Lower leg skin (tissue), 4 donors: ENCODE data around the gene EBF4. TPM values are rescaled to one million over a fixed set of nuclear protein-coding genes. Genes with fewer than 3 reads are reported as not detected.

Source experiments
- DNase-seq, 2 donors: peaks; one replicate each; pipeline ENCODE4 v3.0.0-alpha.2; 2019; ENCODE audit warnings: low spot score in 2 of 2
- H3K4me3 ChIP-seq: fragments of 200-600 bp; sonication (generic); 2 replicates; pipeline ENCODE4 v1.5.1; 2017; ENCODE audit warnings: mild to moderate bottlenecking, low read depth; ENCODE audit not compliant: poor library complexity, severe bottlenecking
- CTCF ChIP-seq, 3 donors: fragments of 450-650 bp; IDR thresholded peaks; one replicate each; pipeline ENCODE4 v1.5.1; 2016; ENCODE audit warnings: antibody characterized with exemption in 3 of 3, mild to moderate bottlenecking in 3 of 3, moderate library complexity in 2 of 3
- POLR2A ChIP-seq, 2 donors: fragments of 450-650 bp; IDR thresholded peaks; one replicate each; pipeline ENCODE4 v1.6.1; 2016 to 2017; ENCODE audit warnings: antibody characterized with exemption in 2 of 2, mild to moderate bottlenecking in 1 of 2, moderate library complexity in 1 of 2
- WGBS, 2 donors: methylation state at CpG; one replicate each; pipeline ENCODE4 v1.1.5; 2018; 5-methylcytosine and 5-hydroxymethylcytosine counted together
- intact Hi-C: fragments of 100-400 bp; cut with DNase I; formaldehyde crosslinking; loops from one replicate; pipeline ENCODE4 v1.15.0; 2023; ENCODE audit warnings: low total_unique reads
- total RNA-seq, 4 donors: library from RNA; depleted of rRNA; stranded (reverse); fragments of >200 nt; gene quantifications; one replicate each; pipeline ENCODE4 v1.1.0, GENCODE V29; 2016

The EBF4 gene
- total RNA-seq, 4 donors from 2014 or later, result 5.0 to 9.9 (median 7.7) TPM

- intact Hi-C loops, result no loop called here
- 9 to 20% methylated on average over 22 to 35 of the region's 47 CpGs for WGBS, 2 donors
- peak in 1 of 3 donors; percentile 29 for TF ChIP-seq CTCF (IDR thresholded peaks at IDR 0.05)
- no peak for TF ChIP-seq POLR2A (IDR thresholded peaks at IDR 0.05)
- DNase-seq, result peak in 1 of 2 donors; percentile 85
- no peak overlapping the region for H3K4me3 ChIP-seq
These were observed 60.2 kb downstream of the EBF4 start for GRCh38 chr20:2752567-2753460.

GRCh38 chr20:2753461-2754040 lies 61.0 kb downstream of the EBF4 start:
- TF ChIP-seq CTCF (IDR thresholded peaks at IDR 0.05) (no peak), POLR2A (IDR thresholded peaks at IDR 0.05) (no peak)
- 84 to 87% methylated on average over 4 to 6 of the region's 6 CpGs for WGBS, 2 donors
- intact Hi-C loops, result no loop called here
- peak in 1 of 2 donors; percentile 71 for DNase-seq
- H3K4me3 ChIP-seq, result no peak overlapping the region

- intact Hi-C loops, result no loop called here
- no peak for TF ChIP-seq POLR2A (IDR thresholded peaks at IDR 0.05)
- no peak for TF ChIP-seq CTCF (IDR thresholded peaks at IDR 0.05)
- WGBS, 2 donors, result 53 to 69% methylated on average over 2 of the region's 2 CpGs
- DNase-seq, result peak in 1 of 2 donors; percentile 61
- H3K4me3 ChIP-seq, result no peak overlapping the region
These were observed 61.8 kb downstream of the EBF4 start for GRCh38 chr20:2754424-2754823.

- 59 to 62% methylated on average over 17 to 18 of the region's 18 CpGs for WGBS, 2 donors
- DNase-seq, result peak in 1 of 2 donors; percentile 73
- H3K4me3 ChIP-seq, result no peak overlapping the region
- TF ChIP-seq POLR2A (IDR thresholded peaks at IDR 0.05) (no peak), CTCF (IDR thresholded peaks at IDR 0.05) (no peak)
- intact Hi-C loops, result no loop called here
These were observed 63.0 kb downstream of the EBF4 start for GRCh38 chr20:2755451-2756055.

- 46 to 65% methylated on average over 5 of the region's 5 CpGs for WGBS, 2 donors
- DNase-seq, result peak in 1 of 2 donors; percentile 57
- intact Hi-C loops, result no loop called here
- H3K4me3 ChIP-seq, result no peak overlapping the region
- no peak for TF ChIP-seq POLR2A (IDR thresholded peaks at IDR 0.05)
- TF ChIP-seq CTCF (IDR thresholded peaks at IDR 0.05), result no peak
These were observed 63.6 kb downstream of the EBF4 start for GRCh38 chr20:2756056-2756611.
